Sigmoid colon (tissue), 4 donors: ENCODE measurements around the gene PRKCZ.

Source experiments
- POLR2A ChIP-seq, 2 donors: fragments of 450-650 bp; IDR thresholded peaks; one replicate each; pipeline ENCODE4 v1.6.1; 2016; ENCODE audit warnings: antibody characterized with exemption in 2 of 2, mild to moderate bottlenecking in 2 of 2, moderate library complexity in 2 of 2
- POLR2AphosphoS5 ChIP-seq, 4 donors: sonication (generic); formaldehyde crosslinking; IDR thresholded peaks; one replicate each; pipeline ENCODE4 v1.6.1; 2017; ENCODE audit warnings: antibody characterized with exemption in 4 of 4
- TF ChIP-seq, protein P1 (sequence below), 4 experiments: fragments of 450-650 bp in 3 of 4; fragments of 200-600 bp in 1 of 4; IDR thresholded peaks; one replicate each; pipeline ENCODE4 v1.5.1; 2016 to 2019; ENCODE audit warnings: antibody characterized with exemption in 4 of 4, mild to moderate bottlenecking in 3 of 4, moderate library complexity in 2 of 4

DNA sequence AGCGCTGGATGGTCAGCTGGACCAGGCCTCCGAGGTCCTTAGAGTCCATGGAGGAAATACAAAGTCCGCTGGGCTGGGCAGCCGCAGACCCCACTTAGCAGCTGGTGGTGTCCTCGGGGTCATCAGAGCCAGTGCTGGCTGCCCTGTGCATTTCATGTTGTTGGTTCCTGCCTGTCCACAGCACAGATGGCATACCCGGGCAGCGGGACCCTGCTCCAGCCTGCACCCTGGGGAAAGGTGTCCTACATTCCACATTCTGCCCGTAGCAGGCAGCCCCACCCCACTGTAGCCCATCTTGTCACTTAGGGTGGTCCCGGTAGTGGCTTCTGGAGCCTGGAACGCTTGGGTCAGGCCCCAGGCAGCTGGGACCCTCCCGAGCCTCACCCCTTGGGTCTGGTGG, 19.8 kb downstream of the PRKCZ start:
- TF ChIP-seq, protein P1, sequence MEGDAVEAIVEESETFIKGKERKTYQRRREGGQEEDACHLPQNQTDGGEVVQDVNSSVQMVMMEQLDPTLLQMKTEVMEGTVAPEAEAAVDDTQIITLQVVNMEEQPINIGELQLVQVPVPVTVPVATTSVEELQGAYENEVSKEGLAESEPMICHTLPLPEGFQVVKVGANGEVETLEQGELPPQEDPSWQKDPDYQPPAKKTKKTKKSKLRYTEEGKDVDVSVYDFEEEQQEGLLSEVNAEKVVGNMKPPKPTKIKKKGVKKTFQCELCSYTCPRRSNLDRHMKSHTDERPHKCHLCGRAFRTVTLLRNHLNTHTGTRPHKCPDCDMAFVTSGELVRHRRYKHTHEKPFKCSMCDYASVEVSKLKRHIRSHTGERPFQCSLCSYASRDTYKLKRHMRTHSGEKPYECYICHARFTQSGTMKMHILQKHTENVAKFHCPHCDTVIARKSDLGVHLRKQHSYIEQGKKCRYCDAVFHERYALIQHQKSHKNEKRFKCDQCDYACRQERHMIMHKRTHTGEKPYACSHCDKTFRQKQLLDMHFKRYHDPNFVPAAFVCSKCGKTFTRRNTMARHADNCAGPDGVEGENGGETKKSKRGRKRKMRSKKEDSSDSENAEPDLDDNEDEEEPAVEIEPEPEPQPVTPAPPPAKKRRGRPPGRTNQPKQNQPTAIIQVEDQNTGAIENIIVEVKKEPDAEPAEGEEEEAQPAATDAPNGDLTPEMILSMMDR (IDR thresholded peaks at IDR 0.05) = no peak
- no peak for TF ChIP-seq POLR2A (IDR thresholded peaks at IDR 0.05)
- TF ChIP-seq POLR2AphosphoS5 (IDR thresholded peaks at IDR 0.05) = no peak
